ENCODE results near the gene TCF15.

DNA sequence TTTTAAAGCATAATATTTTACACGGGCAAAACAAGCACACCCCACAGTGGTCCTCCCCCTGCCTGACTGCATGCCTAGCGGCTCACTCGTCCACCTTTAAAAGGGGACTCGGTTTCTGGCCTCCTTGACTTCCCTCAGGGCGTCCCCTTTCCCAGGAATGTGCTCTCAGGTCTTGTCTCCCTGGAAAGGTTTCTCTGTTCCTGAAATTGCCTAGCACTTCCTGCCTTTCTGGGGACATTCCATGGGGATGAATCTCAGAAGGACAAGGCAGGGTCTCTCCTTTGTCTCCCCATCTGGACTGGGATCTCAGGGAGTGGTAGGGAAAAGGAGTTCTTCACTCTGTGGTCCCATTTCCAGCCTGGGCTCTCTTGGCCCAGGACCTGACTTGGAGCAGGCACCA is 4.9 kb downstream of the TCF15 start:
- TF ChIP-seq, protein P1, sequence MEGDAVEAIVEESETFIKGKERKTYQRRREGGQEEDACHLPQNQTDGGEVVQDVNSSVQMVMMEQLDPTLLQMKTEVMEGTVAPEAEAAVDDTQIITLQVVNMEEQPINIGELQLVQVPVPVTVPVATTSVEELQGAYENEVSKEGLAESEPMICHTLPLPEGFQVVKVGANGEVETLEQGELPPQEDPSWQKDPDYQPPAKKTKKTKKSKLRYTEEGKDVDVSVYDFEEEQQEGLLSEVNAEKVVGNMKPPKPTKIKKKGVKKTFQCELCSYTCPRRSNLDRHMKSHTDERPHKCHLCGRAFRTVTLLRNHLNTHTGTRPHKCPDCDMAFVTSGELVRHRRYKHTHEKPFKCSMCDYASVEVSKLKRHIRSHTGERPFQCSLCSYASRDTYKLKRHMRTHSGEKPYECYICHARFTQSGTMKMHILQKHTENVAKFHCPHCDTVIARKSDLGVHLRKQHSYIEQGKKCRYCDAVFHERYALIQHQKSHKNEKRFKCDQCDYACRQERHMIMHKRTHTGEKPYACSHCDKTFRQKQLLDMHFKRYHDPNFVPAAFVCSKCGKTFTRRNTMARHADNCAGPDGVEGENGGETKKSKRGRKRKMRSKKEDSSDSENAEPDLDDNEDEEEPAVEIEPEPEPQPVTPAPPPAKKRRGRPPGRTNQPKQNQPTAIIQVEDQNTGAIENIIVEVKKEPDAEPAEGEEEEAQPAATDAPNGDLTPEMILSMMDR (IDR thresholded peaks at IDR 0.05), result no peak
- no peak for TF ChIP-seq POLR2A (IDR thresholded peaks at IDR 0.05)

Measured in heart left ventricle (tissue), 13 donors.